Progenitor cell of endocrine pancreas (in vitro differentiated cells): Measurements from ENCODE around the gene EGFR. TPM values are rescaled to one million over a fixed set of nuclear protein-coding genes. Genes with fewer than 3 reads are reported as not detected.
A peak's percentile ranks its signal among the peaks of the same experiment; 100 is the strongest.

Experiments used
- DNase-seq: peaks from one replicate; pipeline ENCODE4 v3.0.0; 2021; ENCODE audit warnings: low spot score; ENCODE audit not compliant: unreplicated experiment
- H3K27ac Mint-ChIP-seq: 2 replicates; pipeline ENCODE4 v1.8.0; 2021; ENCODE audit warnings: mild to moderate bottlenecking, moderate library complexity, mixed read lengths
- H3K27me3 Mint-ChIP-seq: 2 replicates; pipeline ENCODE4 v1.8.0; 2021; ENCODE audit warnings: mixed read lengths
- H3K36me3 Mint-ChIP-seq: 2 replicates; pipeline ENCODE4 v1.8.0; 2022; ENCODE audit warnings: mixed read lengths; ENCODE audit not compliant: insufficient read depth
- H3K4me1 Mint-ChIP-seq: 2 replicates; pipeline ENCODE4 v1.8.0; 2021; ENCODE audit warnings: low read depth, mixed read lengths
- H3K4me3 Mint-ChIP-seq: 2 replicates; pipeline ENCODE4 v1.8.0; 2021; ENCODE audit warnings: low read depth, mild to moderate bottlenecking, moderate library complexity, mixed read lengths
- H3K9me3 Mint-ChIP-seq: 2 replicates; pipeline ENCODE4 v1.8.0; 2021; ENCODE audit warnings: low read depth, mixed read lengths
- total RNA-seq: library from RNA; stranded (reverse); gene quantifications from 2 replicates; pipeline ENCODE4 v1.2.1, GENCODE V29; 2021
- TF ChIP-seq, protein P1 (sequence below): fragments of 200-600 bp; sonication (generic); IDR thresholded peaks from one replicate; pipeline ENCODE4 v1.5.0; 2021; ENCODE audit warnings: antibody characterized with exemption, mild to moderate bottlenecking; ENCODE audit not compliant: unreplicated experiment

EGFR gene
- total RNA-seq, 1 donor from 2014 or later = 43.8 TPM

- peaks cover 5% of the 10 kb centered on the region for H3K27me3 Mint-ChIP-seq
- DNase-seq = no peak
- no peaks in the 10 kb centered on the region for H3K36me3 Mint-ChIP-seq
- no peak overlapping the region for H3K4me3 Mint-ChIP-seq
- H3K4me1 Mint-ChIP-seq = no peaks in the 10 kb centered on the region
- peaks cover 4% of the 10 kb centered on the region for H3K9me3 Mint-ChIP-seq
- TF ChIP-seq, protein P1, sequence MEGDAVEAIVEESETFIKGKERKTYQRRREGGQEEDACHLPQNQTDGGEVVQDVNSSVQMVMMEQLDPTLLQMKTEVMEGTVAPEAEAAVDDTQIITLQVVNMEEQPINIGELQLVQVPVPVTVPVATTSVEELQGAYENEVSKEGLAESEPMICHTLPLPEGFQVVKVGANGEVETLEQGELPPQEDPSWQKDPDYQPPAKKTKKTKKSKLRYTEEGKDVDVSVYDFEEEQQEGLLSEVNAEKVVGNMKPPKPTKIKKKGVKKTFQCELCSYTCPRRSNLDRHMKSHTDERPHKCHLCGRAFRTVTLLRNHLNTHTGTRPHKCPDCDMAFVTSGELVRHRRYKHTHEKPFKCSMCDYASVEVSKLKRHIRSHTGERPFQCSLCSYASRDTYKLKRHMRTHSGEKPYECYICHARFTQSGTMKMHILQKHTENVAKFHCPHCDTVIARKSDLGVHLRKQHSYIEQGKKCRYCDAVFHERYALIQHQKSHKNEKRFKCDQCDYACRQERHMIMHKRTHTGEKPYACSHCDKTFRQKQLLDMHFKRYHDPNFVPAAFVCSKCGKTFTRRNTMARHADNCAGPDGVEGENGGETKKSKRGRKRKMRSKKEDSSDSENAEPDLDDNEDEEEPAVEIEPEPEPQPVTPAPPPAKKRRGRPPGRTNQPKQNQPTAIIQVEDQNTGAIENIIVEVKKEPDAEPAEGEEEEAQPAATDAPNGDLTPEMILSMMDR = no peak
- H3K27ac Mint-ChIP-seq = no peak overlapping the region
Measured at GRCh38 chr7:55246171-55246570, 227.4 kb downstream of the EGFR start.

GRCh38 chr7:55247428-55247827 is 228.6 kb downstream of the EGFR start:
- Mint-ChIP-seq H3K4me3 (no peak overlapping the region), H3K27me3 (peaks cover 15% of the 10 kb centered on the region), H3K36me3 (no peaks in the 10 kb centered on the region), H3K9me3 (peaks cover 4% of the 10 kb centered on the region), H3K27ac (no peak overlapping the region), H3K4me1 (no peaks in the 10 kb centered on the region)
- TF ChIP-seq, protein P1 = no peak
- DNase-seq = no peak

- Mint-ChIP-seq H3K36me3 (no peaks in the 10 kb centered on the region), H3K9me3 (peaks cover 4% of the 10 kb centered on the region), H3K4me1 (no peaks in the 10 kb centered on the region), H3K27me3 (peaks cover 26% of the 10 kb centered on the region), H3K4me3 (no peak overlapping the region), H3K27ac (no peak overlapping the region)
- DNase-seq = no peak
- TF ChIP-seq, protein P1 = no peak
Measured at GRCh38 chr7:55248526-55248925, 229.7 kb downstream of the EGFR start.

- Mint-ChIP-seq H3K4me1 (peaks cover 2% of the 10 kb centered on the region), H3K4me3 (no peak overlapping the region)
- TF ChIP-seq, protein P1 = no peak
Measured at GRCh38 chr7:55249332-55249731, 230.5 kb downstream of the EGFR start.

DNA sequence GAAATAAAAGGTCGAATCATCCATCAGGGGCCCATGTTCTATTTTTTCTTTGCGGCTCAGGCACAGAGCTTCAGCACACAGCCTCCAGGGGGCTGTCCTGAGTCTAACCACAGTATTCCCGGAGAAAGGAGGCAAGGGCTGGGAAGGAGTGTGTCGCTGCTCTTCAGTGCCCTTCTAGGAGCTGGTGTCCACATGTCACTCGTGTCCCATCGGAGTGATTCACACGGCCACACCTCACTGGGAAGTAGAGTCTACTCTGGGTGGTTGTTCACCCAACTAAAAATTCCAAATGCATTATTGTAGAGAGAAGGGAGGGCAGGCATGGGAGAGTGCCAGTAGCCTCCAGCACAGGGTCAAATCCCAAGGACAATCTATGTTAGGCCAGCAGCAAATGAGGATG is 231.5 kb downstream of the EGFR start:
- Mint-ChIP-seq H3K4me1 (peaks cover 3% of the 10 kb centered on the region), H3K4me3 (no peak overlapping the region), H3K36me3 (no peaks in the 10 kb centered on the region), H3K27ac (no peak overlapping the region), H3K9me3 (peaks cover 4% of the 10 kb centered on the region), H3K27me3 (peaks cover 36% of the 10 kb centered on the region)
- DNase-seq = no peak
- TF ChIP-seq, protein P1 = peak; percentile 60

More at GRCh38 chr7:55249332-55249731, 230.5 kb downstream of the EGFR start:
- H3K9me3 Mint-ChIP-seq = peaks cover 4% of the 10 kb centered on the region
- peaks cover 34% of the 10 kb centered on the region for H3K27me3 Mint-ChIP-seq
- no peak for DNase-seq
- H3K27ac Mint-ChIP-seq = no peak overlapping the region
- no peaks in the 10 kb centered on the region for H3K36me3 Mint-ChIP-seq
